PC-9 (cell line): ENCODE measurements around the gene GPR141. TPM values are rescaled to one million over a fixed set of nuclear protein-coding genes. Genes with fewer than 3 reads are reported as not detected.

Source experiments
- BruUV-seq: library from RNA; stranded (reverse); fragments of 400-500 nt; replicated peaks from 2 replicates; lab custom pipeline; 2021; lab: Mats Ljungman, UMichigan
- CTCF ChIA-PET: fragments of 300-600 bp; sonication (Branson Sonifier 250); formaldehyde crosslinking; loops from one replicate; lab custom pipeline; 2022; ENCODE audit warnings: antibody characterized with exemption; lab: Charles Lee
- POLR2A ChIA-PET: fragments of 300-600 bp; sonication (Branson Sonifier 250); formaldehyde crosslinking; loops from one replicate; lab custom pipeline; 2022; ENCODE audit warnings: antibody characterized with exemption; ENCODE audit not compliant: unreplicated experiment; lab: Charles Lee
- DNase-seq, 2 experiments: peaks; one replicate each; pipeline versions ENCODE4 v3.0.0 to v3.0.0-alpha.2; 2015 to 2022; ENCODE audit warnings: mixed read lengths in 1 of 2
- H2AFZ ChIP-seq: fragments of 200-600 bp; sonication (generic); 2 replicates; pipeline ENCODE4 v1.8.1; 2017; ENCODE audit warnings: antibody characterized with exemption
- H3F3A ChIP-seq: fragments of 200-600 bp; sonication (generic); 2 replicates; pipeline ENCODE4 v1.8.1; 2017; ENCODE audit warnings: antibody characterized with exemption, mild to moderate bottlenecking, low read depth; ENCODE audit not compliant: insufficient read depth
- H3K27ac ChIP-seq: fragments of 200-600 bp; sonication (generic); 2 replicates; pipeline ENCODE4 v1.6.1; 2016; ENCODE audit warnings: mixed run types
- H3K27me3 ChIP-seq: fragments of 200-600 bp; sonication (generic); 2 replicates; pipeline ENCODE4 v1.6.1; 2016; ENCODE audit warnings: low read depth, mixed run types; ENCODE audit not compliant: insufficient read depth
- H3K36me3 ChIP-seq: fragments of 200-600 bp; sonication (generic); 2 replicates; pipeline ENCODE4 v1.6.1; 2016; ENCODE audit warnings: low read depth, mixed run types
- H3K4me1 ChIP-seq: fragments of 200-600 bp; sonication (generic); replicated peaks from 2 replicates; pipeline ENCODE4 v1.6.1; 2016; ENCODE audit warnings: mixed run types; ENCODE audit not compliant: insufficient read depth
- H3K4me2 ChIP-seq: fragments of 200-600 bp; sonication (generic); 2 replicates; pipeline ENCODE4 v1.6.1; 2017; ENCODE audit warnings: mixed run types
- H3K4me3 ChIP-seq: fragments of 200-600 bp; sonication (generic); 2 replicates; pipeline ENCODE4 v1.6.1; 2016; ENCODE audit warnings: mixed run types
- H3K79me2 ChIP-seq: fragments of 200-600 bp; sonication (generic); 2 replicates; pipeline ENCODE4 v1.6.1; 2017; ENCODE audit warnings: low read depth, mixed run types
- H3K9me2 ChIP-seq: fragments of 200-600 bp; sonication (generic); 2 replicates; pipeline ENCODE4 v1.8.1; 2017; ENCODE audit warnings: mild to moderate bottlenecking; ENCODE audit not compliant: insufficient read depth
- H3K9me3 ChIP-seq: fragments of 200-600 bp; sonication (generic); 2 replicates; pipeline ENCODE4 v1.8.1; 2016; ENCODE audit warnings: low read depth; ENCODE audit not compliant: insufficient read depth
- H4K20me1 ChIP-seq: fragments of 200-600 bp; sonication (generic); 2 replicates; pipeline ENCODE4 v1.8.1; 2017; ENCODE audit not compliant: insufficient read depth
- CTCF ChIP-seq: fragments of 200-600 bp; sonication (generic); conservative IDR thresholded peaks from 2 replicates; pipeline ENCODE4 v1.6.1; 2017; ENCODE audit warnings: mixed run types, antibody characterized with exemption, mild to moderate bottlenecking, moderate library complexity
- EZH2 ChIP-seq: fragments of 200-600 bp; sonication (generic); IDR thresholded peaks from 2 replicates; pipeline ENCODE4 v1.8.0; 2017; ENCODE audit warnings: antibody characterized with exemption, low read depth
- intact Hi-C: fragments of 100-400 bp; cut with micrococcal nuclease; formaldehyde crosslinking; loops from one replicate; pipeline ENCODE4 v1.10.0; 2022; ENCODE audit not compliant: unreplicated experiment
- total RNA-seq: library from RNA; stranded (reverse); gene quantifications from 2 replicates; pipeline ENCODE4 v1.2.3, GENCODE V29; 2021

GPR141 gene
- total RNA-seq, 1 experiment from 2014 or later, result not detected

- no peak overlapping the region for H3K4me2 ChIP-seq
- no peaks in the 10 kb centered on the region for H3K9me2 ChIP-seq
- no TSS peak for BruUV-seq
- intact Hi-C loops, result no loop called here
- ChIA-PET CTCF (no interaction called here), POLR2A (no interaction called here)
- no peak overlapping the region for H2AFZ ChIP-seq
- no peaks in the 10 kb centered on the region for H3K4me1 ChIP-seq
- H3K36me3 ChIP-seq, result no peaks in the 10 kb centered on the region
- no peaks in the 10 kb centered on the region for H4K20me1 ChIP-seq
- no peaks in the 10 kb centered on the region for H3F3A ChIP-seq
- TF ChIP-seq CTCF (no peak), EZH2 (no peak)
- no peaks in the 10 kb centered on the region for H3K79me2 ChIP-seq
- H3K4me3 ChIP-seq, result no peak overlapping the region
- no peak for DNase-seq
- peaks cover 21% of the 10 kb centered on the region; the same call in 1 of the 2 replicates for H3K27me3 ChIP-seq
- H3K9me3 ChIP-seq, result no peaks in the 10 kb centered on the region
- H3K27ac ChIP-seq, result no peak overlapping the region
These were observed 19.9 kb upstream of the GPR141 start for GRCh38 chr7:37663693-37664092.

GRCh38 chr7:37665352-37666022, 18.1 kb upstream of the GPR141 start:
- H3K79me2 ChIP-seq, result no peaks in the 10 kb centered on the region
- H3K36me3 ChIP-seq, result no peaks in the 10 kb centered on the region
- POLR2A ChIA-PET, result no interaction called here
- no peak overlapping the region for H2AFZ ChIP-seq
- no peaks in the 10 kb centered on the region for H3F3A ChIP-seq
- CTCF ChIA-PET, result no interaction called here
- intact Hi-C loops, result no loop called here
- no TSS peak for BruUV-seq
- no peaks in the 10 kb centered on the region for H3K4me1 ChIP-seq
- TF ChIP-seq EZH2, result no peak
- TF ChIP-seq CTCF, result no peak
- no peak overlapping the region for H3K4me3 ChIP-seq
- no peak overlapping the region for H3K27ac ChIP-seq
- no peak overlapping the region for H3K4me2 ChIP-seq
- DNase-seq, result no peak
- H4K20me1 ChIP-seq, result no peaks in the 10 kb centered on the region
- H3K27me3 ChIP-seq, result peaks cover 21% of the 10 kb centered on the region; the same call in 1 of the 2 replicates
- H3K9me3 ChIP-seq, result no peaks in the 10 kb centered on the region
- H3K9me2 ChIP-seq, result no peaks in the 10 kb centered on the region

DNA sequence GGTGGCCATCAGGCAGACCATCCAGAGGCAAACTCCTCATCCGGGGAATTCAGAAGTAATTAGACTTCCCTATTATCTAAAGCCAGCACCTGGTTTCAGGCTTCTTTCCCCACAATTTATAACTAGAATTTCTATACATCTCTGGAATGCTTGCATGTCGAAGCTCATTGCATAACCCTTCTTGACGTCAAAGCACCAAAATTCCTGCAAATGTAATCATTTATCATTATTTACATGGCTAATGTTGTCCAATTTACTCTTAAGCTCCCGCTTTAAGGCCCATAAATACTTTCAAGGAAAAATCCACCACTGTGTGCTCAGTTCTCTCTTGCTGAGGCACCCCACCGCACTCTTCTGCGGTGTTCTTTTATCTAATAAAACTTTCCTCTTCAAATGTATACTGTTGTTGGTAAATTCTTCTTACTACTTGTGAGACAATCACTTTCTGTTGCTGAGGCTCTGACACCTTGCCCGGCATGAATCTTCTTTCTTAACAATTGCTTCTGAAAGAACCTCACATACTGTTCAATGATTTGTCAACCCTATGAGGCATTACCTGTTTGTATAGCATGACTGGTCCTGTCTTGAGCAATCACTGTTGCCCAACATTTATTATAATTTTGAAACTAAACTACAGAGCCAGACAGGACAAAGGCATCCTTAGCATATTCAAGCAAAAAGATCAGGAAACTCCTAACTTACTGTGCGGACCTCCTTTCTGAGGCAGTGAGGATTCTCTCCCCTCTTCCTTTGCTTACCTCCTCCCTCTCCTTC, 17.4 kb upstream of the GPR141 start:
- no TSS peak for BruUV-seq
- Histone ChIP-seq H2AFZ (no peak overlapping the region), H3K27me3 (peaks cover 18% of the 10 kb centered on the region; the same call in 1 of the 2 replicates), H3K9me2 (no peaks in the 10 kb centered on the region), H3K4me2 (no peak overlapping the region), H3K36me3 (no peaks in the 10 kb centered on the region), H3K4me1 (no peaks in the 10 kb centered on the region), H4K20me1 (no peaks in the 10 kb centered on the region), H3K4me3 (no peak overlapping the region), H3F3A (no peaks in the 10 kb centered on the region), H3K27ac (no peak overlapping the region), H3K79me2 (no peaks in the 10 kb centered on the region), H3K9me3 (no peaks in the 10 kb centered on the region)
- TF ChIP-seq CTCF (no peak), EZH2 (no peak)
- DNase-seq, result peak in 1 of 2 experiments; percentile 61
- intact Hi-C loops, result no loop called here
- ChIA-PET POLR2A (no interaction called here), CTCF (no interaction called here)
